GM12878 (cell line): Measurements from ENCODE around the gene UST. TPM values are rescaled to one million over a fixed set of nuclear protein-coding genes. Genes with fewer than 3 reads are reported as not detected.

Experiments used
- ATAC-seq: fragments of 200-7000 bp; cut with Tn5 transposase; 3 replicates; pipeline ENCODE4 v1.9.1; 2020; ENCODE audit warnings: mild to moderate bottlenecking, moderate library complexity
- BruUV-seq: library from RNA; stranded (reverse); fragments of 400-500 nt; replicated peaks from 2 replicates; lab custom pipeline; 2021; lab: Mats Ljungman, UMichigan
- CTCF ChIA-PET: fragments of 300-600 bp; sonication (Branson Sonifier 250); formaldehyde crosslinking; extraction: SDS; loops from one replicate; lab custom pipeline; 2021; ENCODE audit warnings: inconsistent platforms; lab: Yijun Ruan, JAX
- POLR2A ChIA-PET: fragments of 350-600 bp; formaldehyde crosslinking; extraction: SDS; loops from one replicate; lab custom pipeline; 2021; ENCODE audit warnings: inconsistent platforms; lab: Charles Lee
- RAD21 ChIA-PET: fragments of 300-600 bp; sonication (Branson Sonifier 250); formaldehyde crosslinking; loops from one replicate; lab custom pipeline; 2023; ENCODE audit warnings: antibody characterized with exemption; ENCODE audit not compliant: unreplicated experiment; lab: Charles Lee
- SMC1A ChIA-PET: fragments of 300-600 bp; sonication (Branson Sonifier 250); formaldehyde crosslinking; loops from one replicate; lab custom pipeline; 2023; ENCODE audit not compliant: unreplicated experiment, uncharacterized antibody; lab: Charles Lee
- DNase-seq: peaks from one replicate; pipeline ENCODE4 v3.0.0-alpha.2; 2011; ENCODE audit warnings: low read depth, low spot score
- FAIRE-seq: peaks from 3 replicates; lab custom pipeline; 2011; peaks lifted over from hg19 to GRCh38; lab: Jason Lieb, UNC
- H2AFZ ChIP-seq: 2 replicates; pipeline ENCODE4 v1.6.0; 2011; ENCODE audit warnings: low read depth, low read length, control low read depth; ENCODE audit not compliant: control insufficient read depth
- H3K27ac ChIP-seq: 2 replicates; pipeline ENCODE4 v1.5.1; 2011; ENCODE audit warnings: control low read depth; ENCODE audit not compliant: control insufficient read depth, insufficient read depth
- H3K27me3 ChIP-seq, 2 experiments: replicated peaks in 1 of 2; 2 replicates each; pipeline versions ENCODE4 v1.6.0 to v1.6.1; 2011; ENCODE audit warnings: low read length in 1 of 2; ENCODE audit not compliant: control insufficient read depth in 2 of 2, insufficient read depth in 2 of 2
- H3K36me3 ChIP-seq, 2 experiments: 2 replicates each; pipeline ENCODE4 v1.5.1; 2011; ENCODE audit warnings: low read length in 1 of 2; ENCODE audit not compliant: control insufficient read depth in 2 of 2, insufficient read depth in 2 of 2
- H3K4me1 ChIP-seq: 2 replicates; pipeline ENCODE4 v1.6.1; 2011; ENCODE audit warnings: mild to moderate bottlenecking, low read length, moderate library complexity, mixed read lengths; ENCODE audit not compliant: control insufficient read depth, insufficient read depth
- H3K4me2 ChIP-seq: 2 replicates; pipeline ENCODE4 v1.6.0; 2011; ENCODE audit warnings: control low read depth; ENCODE audit not compliant: control insufficient read depth, insufficient read depth
- H3K4me3 ChIP-seq: fragments of 200-600 bp; sonication (generic); 2 replicates; pipeline ENCODE4 v1.5.1; 2016
- H3K79me2 ChIP-seq: 2 replicates; pipeline ENCODE4 v1.6.0; 2011; ENCODE audit warnings: low read length; ENCODE audit not compliant: control insufficient read depth, insufficient read depth
- H3K9ac ChIP-seq: 2 replicates; pipeline ENCODE4 v1.8.0; 2011; ENCODE audit warnings: low read length, control low read depth, mixed read lengths; ENCODE audit not compliant: control insufficient read depth, insufficient read depth
- H3K9me3 ChIP-seq: replicated peaks from 3 replicates; pipeline ENCODE4 v1.5.1; 2011; ENCODE audit warnings: mild to moderate bottlenecking, low read length; ENCODE audit not compliant: control insufficient read depth, insufficient read depth
- H4K20me1 ChIP-seq: 2 replicates; pipeline ENCODE4 v1.6.0; 2011; ENCODE audit not compliant: control insufficient read depth, insufficient read depth
- CREM ChIP-seq: IDR thresholded peaks from 2 replicates; pipeline ENCODE4 v1.6.1; 2014; ENCODE audit warnings: antibody characterized with exemption, low read depth
- HDAC2 ChIP-seq: fragments of 200-600 bp; sonication (generic); IDR thresholded peaks from 2 replicates; pipeline ENCODE4 v1.6.1; 2017
- IKZF2 ChIP-seq, 2 experiments: fragments of 450-650 bp; IDR thresholded peaks; 2 replicates each; pipeline ENCODE4 v1.6.1; 2017; ENCODE audit warnings: mild to moderate bottlenecking in 2 of 2, moderate library complexity in 2 of 2
- MTA3 ChIP-seq: IDR thresholded peaks from 2 replicates; pipeline ENCODE4 v1.6.1; 2012; ENCODE audit warnings: low read length, inconsistent platforms, borderline replicate concordance
- NFYA ChIP-seq: IDR thresholded peaks from 2 replicates; pipeline ENCODE4 v1.6.1; 2011; ENCODE audit warnings: low read depth, mild to moderate bottlenecking, low read length, improper control_type of control experiment, borderline replicate concordance
- NR2C1 ChIP-seq: fragments of 450-650 bp; IDR thresholded peaks from 2 replicates; pipeline ENCODE4 v1.6.1; 2017; ENCODE audit warnings: antibody characterized with exemption, mild to moderate bottlenecking, moderate library complexity
- NR2F1 ChIP-seq: fragments of 450-650 bp; conservative IDR thresholded peaks from 2 replicates; pipeline ENCODE4 v1.6.1; 2017; ENCODE audit warnings: mild to moderate bottlenecking
- SMAD5 ChIP-seq: IDR thresholded peaks from 2 replicates; pipeline ENCODE4 v1.6.1; 2016; ENCODE audit warnings: antibody characterized with exemption, low read depth
- TBL1XR1 ChIP-seq: IDR thresholded peaks from 2 replicates; pipeline ENCODE4 v1.6.1; 2012; ENCODE audit warnings: low read depth, low read length, improper control_type of control experiment
- YY1 ChIP-seq: IDR thresholded peaks from 2 replicates; pipeline ENCODE4 v1.6.1; 2011; ENCODE audit warnings: low read depth, mild to moderate bottlenecking, low read length
- ZNF217 ChIP-seq: fragments of 450-650 bp; IDR thresholded peaks from 2 replicates; pipeline ENCODE4 v1.6.1; 2017; ENCODE audit warnings: antibody characterized with exemption, mild to moderate bottlenecking
- ZZZ3 ChIP-seq: IDR thresholded peaks from 2 replicates; pipeline ENCODE4 v1.6.1; 2011; ENCODE audit warnings: low read depth; ENCODE audit not compliant: control insufficient read depth, insufficient read length
- WGBS: methylation state at CpG from one replicate; pipeline ENCODE4 v1.1.6; 2016; ENCODE audit warnings: low lambda C conversion rate; ENCODE audit not compliant: insufficient replicate concordance, insufficient coverage; ENCODE audit errors: missing lambda C conversion rate; 5-methylcytosine and 5-hydroxymethylcytosine counted together
- in situ Hi-C: fragments of 300-500 bp; cut with MboI; formaldehyde crosslinking; loops from 9 replicates; pipeline ENCODE4 v1.14.3; 2018; ENCODE audit warnings: mixed read lengths
- intact Hi-C: fragments of 100-400 bp; cut with micrococcal nuclease; formaldehyde crosslinking; loops from one replicate; pipeline ENCODE4 v1.14.2; 2022; ENCODE audit not compliant: unreplicated experiment
- polyA plus RNA-seq, 11 experiments: library from polyadenylated mRNA; depleted of rRNA in 4 of 11; unstranded in 6 of 11; stranded (reverse) in 5 of 11; fragments of >200 nt; fragmentation: Nextera tagmentation in 4 of 11; fragmentation: Illumina TruSeq in 1 of 11; extraction: Ambion mirVana in 4 of 11; extraction: Trizol in 1 of 11; gene quantifications; 1 replicate in 1 of 11; 2 replicates in 10 of 11; pipeline versions ENCODE4 v1.2.1 to v1.2.3, GENCODE V29; 2011 to 2016; ENCODE audit warnings: inconsistent platforms in 2 of 11, missing spikeins in 2 of 11, low read depth in 1 of 11
- total RNA-seq, 4 experiments: library from RNA; depleted of rRNA in 3 of 4; stranded (reverse); fragments of >200 nt in 3 of 4; fragmentation: Illumina TruSeq in 1 of 4; extraction: Trizol in 1 of 4; gene quantifications; 2 replicates each; pipeline versions ENCODE4 v1.2.1 to v1.2.3, GENCODE V29; 2013 to 2021
- TF ChIP-seq, protein P1 (sequence below): fragments of 450-650 bp; formaldehyde crosslinking; IDR thresholded peaks from 2 replicates; pipeline ENCODE4 v1.5.0; 2022; ENCODE audit warnings: mild to moderate bottlenecking, missing genetic modification characterization
- TF ChIP-seq, protein P2 (sequence below): IDR thresholded peaks from 2 replicates; pipeline ENCODE4 v1.6.1; 2011; ENCODE audit warnings: low read depth, low read length, improper control_type of control experiment, borderline replicate concordance
- TF ChIP-seq, protein P3 (sequence below): IDR thresholded peaks from 2 replicates; pipeline ENCODE4 v1.6.1; 2012; ENCODE audit warnings: mild to moderate bottlenecking, low read depth, low read length

Gene UST
- total and polyA plus RNA-seq, 10 of the 15 experiments (the other 5 are each of a cell fraction or from before 2014, with no cell fraction given) = 0.74 to 43.3 (median 2.2) TPM

DNA sequence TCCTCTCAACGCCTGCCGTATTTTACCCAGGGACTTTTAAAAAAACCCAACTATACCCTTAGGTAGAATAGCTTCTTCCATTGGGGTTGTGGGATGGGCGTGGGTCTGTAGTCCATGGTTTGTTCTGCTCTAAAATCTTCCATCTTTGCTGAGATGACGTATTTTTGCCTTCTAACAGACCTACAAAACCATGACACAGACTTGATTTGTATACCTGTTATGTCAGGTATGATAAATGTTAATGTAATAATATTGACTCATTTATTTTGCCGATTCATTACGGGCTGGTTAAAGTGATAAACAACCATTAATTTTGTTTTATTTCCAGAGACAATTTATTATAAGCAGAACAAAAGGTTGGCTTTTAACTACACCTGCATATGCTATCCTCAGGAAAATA, 48.7 kb downstream of the UST start:
- POLR2A ChIA-PET = no interaction called here
- H3K27me3 ChIP-seq = peaks cover 0 to 9% of the 10 kb centered on the region in 2 experiments; a peak in 3 of 4 replicates
- CTCF ChIA-PET = interaction anchor here (1.4 kb wide), 1 partner anchor 14 kb away, joined by 4 read pairs; no protein-coding TSS in a partner anchor
- in situ Hi-C loops = no loop called here
- DNase-seq = no peak
- no peaks in the 10 kb centered on the region for H3K79me2 ChIP-seq
- no peak overlapping the region for H3K4me2 ChIP-seq
- no peaks in the 10 kb centered on the region for H4K20me1 ChIP-seq
- peaks cover 4% of the 10 kb centered on the region; the same call in 2 of the 3 replicates for H3K9me3 ChIP-seq
- H2AFZ ChIP-seq = no peak overlapping the region
- SMC1A ChIA-PET = interaction anchor here (1.5 kb wide), 1 partner anchor 19 kb away, joined by 3 read pairs; no protein-coding TSS in a partner anchor
- no peaks in the 10 kb centered on the region for H3K4me1 ChIP-seq
- no peak overlapping the region for H3K9ac ChIP-seq
- ATAC-seq = no peak
- no peaks in the 10 kb centered on the region for H3K36me3 ChIP-seq
- intact Hi-C loops = no loop called here
- BruUV-seq = no TSS peak
- FAIRE-seq = no peak
- no peak overlapping the region for H3K27ac ChIP-seq
- TF ChIP-seq ZZZ3 = no peak
- no peak for TF ChIP-seq NR2C1
- TF ChIP-seq, protein P1, sequence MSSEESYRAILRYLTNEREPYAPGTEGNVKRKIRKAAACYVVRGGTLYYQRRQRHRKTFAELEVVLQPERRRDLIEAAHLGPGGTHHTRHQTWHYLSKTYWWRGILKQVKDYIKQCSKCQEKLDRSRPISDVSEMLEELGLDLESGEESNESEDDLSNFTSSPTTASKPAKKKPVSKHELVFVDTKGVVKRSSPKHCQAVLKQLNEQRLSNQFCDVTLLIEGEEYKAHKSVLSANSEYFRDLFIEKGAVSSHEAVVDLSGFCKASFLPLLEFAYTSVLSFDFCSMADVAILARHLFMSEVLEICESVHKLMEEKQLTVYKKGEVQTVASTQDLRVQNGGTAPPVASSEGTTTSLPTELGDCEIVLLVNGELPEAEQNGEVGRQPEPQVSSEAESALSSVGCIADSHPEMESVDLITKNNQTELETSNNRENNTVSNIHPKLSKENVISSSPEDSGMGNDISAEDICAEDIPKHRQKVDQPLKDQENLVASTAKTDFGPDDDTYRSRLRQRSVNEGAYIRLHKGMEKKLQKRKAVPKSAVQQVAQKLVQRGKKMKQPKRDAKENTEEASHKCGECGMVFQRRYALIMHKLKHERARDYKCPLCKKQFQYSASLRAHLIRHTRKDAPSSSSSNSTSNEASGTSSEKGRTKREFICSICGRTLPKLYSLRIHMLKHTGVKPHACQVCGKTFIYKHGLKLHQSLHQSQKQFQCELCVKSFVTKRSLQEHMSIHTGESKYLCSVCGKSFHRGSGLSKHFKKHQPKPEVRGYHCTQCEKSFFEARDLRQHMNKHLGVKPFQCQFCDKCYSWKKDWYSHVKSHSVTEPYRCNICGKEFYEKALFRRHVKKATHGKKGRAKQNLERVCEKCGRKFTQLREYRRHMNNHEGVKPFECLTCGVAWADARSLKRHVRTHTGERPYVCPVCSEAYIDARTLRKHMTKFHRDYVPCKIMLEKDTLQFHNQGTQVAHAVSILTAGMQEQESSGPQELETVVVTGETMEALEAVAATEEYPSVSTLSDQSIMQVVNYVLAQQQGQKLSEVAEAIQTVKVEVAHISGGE = no peak
- TF ChIP-seq, protein P2, sequence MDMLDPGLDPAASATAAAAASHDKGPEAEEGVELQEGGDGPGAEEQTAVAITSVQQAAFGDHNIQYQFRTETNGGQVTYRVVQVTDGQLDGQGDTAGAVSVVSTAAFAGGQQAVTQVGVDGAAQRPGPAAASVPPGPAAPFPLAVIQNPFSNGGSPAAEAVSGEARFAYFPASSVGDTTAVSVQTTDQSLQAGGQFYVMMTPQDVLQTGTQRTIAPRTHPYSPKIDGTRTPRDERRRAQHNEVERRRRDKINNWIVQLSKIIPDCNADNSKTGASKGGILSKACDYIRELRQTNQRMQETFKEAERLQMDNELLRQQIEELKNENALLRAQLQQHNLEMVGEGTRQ = no peak
- no peak for TF ChIP-seq YY1
- TF ChIP-seq ZNF217 = no peak
- TF ChIP-seq TBL1XR1 = no peak
- no peak for TF ChIP-seq MTA3
- no peak for TF ChIP-seq HDAC2
- no peak for TF ChIP-seq SMAD5
- TF ChIP-seq CREM = no peak
- no peak for TF ChIP-seq NFYA
- TF ChIP-seq NR2F1 = no peak
- TF ChIP-seq IKZF2 (IDR thresholded peaks at IDR 0.05) = no peak
- TF ChIP-seq, protein P3, sequence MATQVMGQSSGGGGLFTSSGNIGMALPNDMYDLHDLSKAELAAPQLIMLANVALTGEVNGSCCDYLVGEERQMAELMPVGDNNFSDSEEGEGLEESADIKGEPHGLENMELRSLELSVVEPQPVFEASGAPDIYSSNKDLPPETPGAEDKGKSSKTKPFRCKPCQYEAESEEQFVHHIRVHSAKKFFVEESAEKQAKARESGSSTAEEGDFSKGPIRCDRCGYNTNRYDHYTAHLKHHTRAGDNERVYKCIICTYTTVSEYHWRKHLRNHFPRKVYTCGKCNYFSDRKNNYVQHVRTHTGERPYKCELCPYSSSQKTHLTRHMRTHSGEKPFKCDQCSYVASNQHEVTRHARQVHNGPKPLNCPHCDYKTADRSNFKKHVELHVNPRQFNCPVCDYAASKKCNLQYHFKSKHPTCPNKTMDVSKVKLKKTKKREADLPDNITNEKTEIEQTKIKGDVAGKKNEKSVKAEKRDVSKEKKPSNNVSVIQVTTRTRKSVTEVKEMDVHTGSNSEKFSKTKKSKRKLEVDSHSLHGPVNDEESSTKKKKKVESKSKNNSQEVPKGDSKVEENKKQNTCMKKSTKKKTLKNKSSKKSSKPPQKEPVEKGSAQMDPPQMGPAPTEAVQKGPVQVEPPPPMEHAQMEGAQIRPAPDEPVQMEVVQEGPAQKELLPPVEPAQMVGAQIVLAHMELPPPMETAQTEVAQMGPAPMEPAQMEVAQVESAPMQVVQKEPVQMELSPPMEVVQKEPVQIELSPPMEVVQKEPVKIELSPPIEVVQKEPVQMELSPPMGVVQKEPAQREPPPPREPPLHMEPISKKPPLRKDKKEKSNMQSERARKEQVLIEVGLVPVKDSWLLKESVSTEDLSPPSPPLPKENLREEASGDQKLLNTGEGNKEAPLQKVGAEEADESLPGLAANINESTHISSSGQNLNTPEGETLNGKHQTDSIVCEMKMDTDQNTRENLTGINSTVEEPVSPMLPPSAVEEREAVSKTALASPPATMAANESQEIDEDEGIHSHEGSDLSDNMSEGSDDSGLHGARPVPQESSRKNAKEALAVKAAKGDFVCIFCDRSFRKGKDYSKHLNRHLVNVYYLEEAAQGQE = no peak
- TF ChIP-seq, all 136 proteins: peak for 0
- RAD21 ChIA-PET = no interaction called here
- H3K4me3 ChIP-seq = no peak overlapping the region
- WGBS = 54% methylated on average over 6 of the region's 6 CpGs
